Iris pigment epithelial cell (primary cell): ENCODE measurements around the gene TRPM8.
"Not testable (repeated sequence)": the region's sequence is repeated elsewhere in the genome, so short reads cannot be mapped to it uniquely, and the experiment has no call there.

Experiments used
- DNase-seq: peaks from one replicate; pipeline ENCODE4 v3.0.0-alpha.2; 2011; ENCODE audit warnings: low read depth

The TRPM8 gene

DNA sequence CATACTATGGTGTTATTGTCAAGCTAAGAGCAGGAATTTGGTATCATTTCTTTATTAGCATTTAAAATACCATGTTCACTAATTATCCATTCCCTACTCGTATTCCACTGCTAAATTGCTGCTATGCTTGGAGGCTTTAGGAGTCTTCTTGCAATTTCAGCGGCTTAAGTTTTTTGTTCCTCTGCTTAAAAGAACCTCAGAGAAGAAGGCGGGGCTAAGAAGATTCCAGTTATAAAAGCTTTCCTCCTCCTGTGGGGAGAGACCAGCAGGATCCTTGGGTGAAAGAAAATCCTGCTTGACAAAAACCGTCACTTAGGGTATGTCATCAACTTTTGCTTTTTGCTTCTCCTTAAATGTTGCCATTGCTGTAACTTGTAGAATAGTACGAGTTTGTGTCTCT is at the start of gene TRPM8:
TSS of gene TRPM8 (plus strand) at position 258 of the 400 bp plus-strand sequence. CDS start 9,165 bp downstream, outside the sequence.
- DNase-seq, result no peak

GRCh38 chr2:233867993-233868532 is 49.1 kb upstream of the TRPM8 start, which contains the start of gene MSL3B:
Gene MSL3B, minus strand, starts transcription at chr2:233868386.
- DNase-seq, result peak; percentile 40

DNA sequence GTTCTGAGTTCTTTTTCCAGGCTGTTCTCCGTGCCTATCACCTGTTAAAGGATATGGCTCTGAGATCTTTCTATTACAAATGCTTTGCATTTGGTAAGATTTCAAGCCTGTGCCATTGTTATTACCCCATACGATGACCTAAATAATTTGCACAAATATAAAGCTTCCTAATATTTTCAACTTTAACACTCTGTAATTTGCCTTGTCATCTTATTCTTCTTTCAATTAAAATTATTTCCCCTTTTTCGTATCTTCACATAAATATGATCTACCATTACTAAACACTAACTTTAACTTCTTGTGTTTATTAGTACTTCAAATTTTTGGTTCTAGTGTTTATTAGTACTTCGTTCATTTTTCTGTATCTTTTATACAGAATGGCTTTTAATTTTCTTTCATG is 45.7 kb upstream of the TRPM8 start:
- no peak for DNase-seq

- DNase-seq, result not testable (repeated sequence)
Observed at GRCh38 chr2:233872125-233872524, 45.0 kb upstream of the TRPM8 start.

DNA sequence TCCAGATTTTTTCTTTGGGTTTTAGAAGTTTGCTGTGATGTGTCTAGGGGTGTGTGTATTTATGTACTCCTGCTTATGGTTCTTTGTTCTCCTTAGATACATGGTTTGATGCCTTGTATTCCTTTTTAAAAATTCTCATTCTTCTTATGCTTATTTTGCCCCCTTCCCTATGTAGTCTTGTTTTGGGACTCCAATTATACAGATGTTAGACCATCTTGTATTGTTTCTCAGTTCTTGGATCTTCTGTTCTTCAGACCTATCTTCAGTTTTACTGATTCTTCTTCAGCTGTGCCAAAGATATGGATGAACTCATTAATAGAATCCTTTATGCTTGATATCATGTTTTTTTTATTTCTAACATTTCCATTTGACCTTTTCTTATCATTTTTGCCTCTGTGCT is 34.8 kb upstream of the TRPM8 start:
- no peak for DNase-seq

DNA sequence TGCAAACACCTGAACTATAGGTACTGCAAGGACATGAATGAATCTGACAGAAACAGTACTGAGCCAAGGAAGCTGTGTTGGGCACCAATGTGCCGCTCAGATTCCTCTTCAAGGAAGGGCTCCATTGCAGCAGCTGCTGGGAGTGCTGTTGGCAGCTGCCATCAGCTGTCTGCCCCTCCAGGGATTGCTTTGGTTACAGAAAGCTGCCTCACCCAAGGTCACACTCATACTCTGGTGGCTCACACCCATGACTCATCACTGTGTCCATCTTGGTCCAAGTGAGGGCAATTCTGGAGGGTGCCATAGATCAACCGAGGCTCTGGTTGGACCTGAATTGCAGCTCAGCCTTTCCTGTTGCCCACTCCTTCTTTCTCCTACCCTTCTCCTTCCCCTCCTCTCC is 24.4 kb upstream of the TRPM8 start:
- no peak for DNase-seq

- not testable (repeated sequence) for DNase-seq
Observed at GRCh38 chr2:233896253-233896652, 20.9 kb upstream of the TRPM8 start.

GRCh38 chr2:233901367-233901766 is 15.8 kb upstream of the TRPM8 start:
- no peak for DNase-seq

- no peak for DNase-seq
Observed at GRCh38 chr2:233901884-233902283, 15.3 kb upstream of the TRPM8 start.

DNA sequence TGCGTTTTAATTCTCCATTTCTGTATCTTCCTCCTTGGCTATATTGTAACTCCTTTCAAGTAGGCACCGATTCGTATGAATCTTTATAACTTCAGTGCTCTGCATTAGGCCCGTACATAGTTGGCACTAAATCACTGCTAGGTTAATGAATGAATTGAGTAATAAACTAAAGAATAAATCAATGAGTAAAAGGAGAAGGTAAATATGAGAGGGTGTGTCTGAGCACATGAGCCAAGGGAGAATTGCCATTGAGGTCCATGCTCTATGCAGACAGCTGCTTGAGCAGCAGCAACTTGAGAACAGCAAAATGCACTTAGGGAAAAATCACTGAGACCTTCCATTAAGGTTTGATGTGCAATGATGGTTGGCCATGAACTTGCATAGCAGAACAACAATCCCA is 11.2 kb upstream of the TRPM8 start:
- no peak for DNase-seq

GRCh38 chr2:233907627-233908026 is 9.5 kb upstream of the TRPM8 start:
- no peak for DNase-seq

- peak; percentile 42 for DNase-seq
Observed at GRCh38 chr2:233912691-233913423, 4.3 kb upstream of the TRPM8 start.

- peak; percentile 12 for DNase-seq
Observed at GRCh38 chr2:233915128-233915527, 2.0 kb upstream of the TRPM8 start.

GRCh38 chr2:233919319-233919718 is 2.1 kb downstream of the TRPM8 start:
- no peak for DNase-seq

DNA sequence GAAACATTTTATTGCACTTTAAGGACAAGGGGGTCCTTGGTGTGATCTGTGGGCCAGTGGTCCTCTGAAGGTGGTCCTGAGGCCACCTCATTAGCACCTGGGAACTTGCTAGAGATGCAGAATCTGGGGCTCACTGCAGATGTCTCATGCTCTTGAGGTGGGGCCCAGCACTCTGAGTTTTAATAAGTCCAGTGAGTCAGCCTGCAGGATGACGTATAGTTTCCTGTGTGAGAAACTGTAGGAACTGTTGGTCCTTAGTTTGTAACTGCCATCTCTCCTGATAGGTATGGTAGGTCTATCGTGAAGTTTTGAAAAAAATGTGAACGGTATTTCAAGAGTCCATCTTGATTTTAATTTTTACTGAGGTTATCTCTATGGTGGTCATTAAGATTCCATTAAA is 2.8 kb downstream of the TRPM8 start:
- DNase-seq, result peak; percentile 72

- no peak for DNase-seq
Observed at GRCh38 chr2:233922471-233922870, 5.3 kb downstream of the TRPM8 start.

DNA sequence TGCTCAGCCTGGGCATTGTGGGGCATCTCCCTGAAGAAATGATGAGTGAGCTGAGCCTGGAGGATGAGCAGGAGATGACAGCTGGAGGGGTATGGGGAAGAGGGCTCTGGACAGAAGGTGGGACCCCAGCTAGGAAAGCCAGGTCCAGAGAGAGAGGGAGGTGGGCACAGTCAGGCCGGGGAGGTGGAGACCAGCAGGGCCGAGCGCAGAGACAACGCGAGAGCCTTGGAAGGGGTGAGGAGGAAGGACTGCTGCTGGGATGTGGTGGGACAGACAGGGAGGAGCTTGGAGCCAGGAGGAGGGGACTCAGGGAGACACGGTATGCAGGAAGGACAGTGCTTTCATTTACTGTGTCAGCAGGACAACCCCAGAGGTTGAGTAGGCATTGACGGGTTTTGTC is 8.2 kb downstream of the TRPM8 start:
- DNase-seq, result no peak

GRCh38 chr2:233926806-233927205 is 9.6 kb downstream of the TRPM8 start:
- DNase-seq, result no peak

- peak; percentile 31 for DNase-seq
Observed at GRCh38 chr2:233928594-233929351, 11.6 kb downstream of the TRPM8 start.

DNA sequence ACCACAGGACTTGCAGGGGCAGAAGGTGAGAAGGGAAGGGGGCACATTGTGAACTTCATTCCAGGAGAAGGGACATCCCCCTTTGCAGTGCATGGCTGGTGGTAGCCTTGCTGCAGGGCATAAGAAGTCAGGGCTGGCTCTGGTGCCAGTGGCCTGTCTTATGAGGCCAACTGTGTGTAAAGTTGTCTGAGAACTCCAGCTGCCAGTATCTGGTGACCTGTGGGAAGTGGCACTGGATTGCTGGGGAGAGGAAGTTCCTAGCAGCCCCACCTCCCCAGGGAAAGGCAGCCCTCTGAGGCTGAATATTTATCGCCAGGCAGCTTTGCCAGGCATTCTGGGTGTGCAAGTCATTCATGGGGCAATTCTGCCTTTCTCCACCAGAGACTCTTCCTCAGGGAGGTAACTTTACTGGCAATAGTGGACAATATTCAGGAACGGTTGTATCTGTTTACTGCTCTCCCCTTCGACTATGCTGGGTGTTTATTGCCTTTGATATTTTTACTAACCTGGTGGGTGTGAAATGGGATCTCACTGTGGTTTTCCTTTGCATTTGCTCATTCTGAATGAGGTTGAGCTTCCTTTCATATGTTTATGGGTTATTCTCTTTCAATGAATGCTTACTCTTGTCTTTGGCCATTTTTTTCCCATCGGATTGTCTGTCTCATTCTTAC is 12.3 kb downstream of the TRPM8 start:
- peak; percentile 10 for DNase-seq

DNA sequence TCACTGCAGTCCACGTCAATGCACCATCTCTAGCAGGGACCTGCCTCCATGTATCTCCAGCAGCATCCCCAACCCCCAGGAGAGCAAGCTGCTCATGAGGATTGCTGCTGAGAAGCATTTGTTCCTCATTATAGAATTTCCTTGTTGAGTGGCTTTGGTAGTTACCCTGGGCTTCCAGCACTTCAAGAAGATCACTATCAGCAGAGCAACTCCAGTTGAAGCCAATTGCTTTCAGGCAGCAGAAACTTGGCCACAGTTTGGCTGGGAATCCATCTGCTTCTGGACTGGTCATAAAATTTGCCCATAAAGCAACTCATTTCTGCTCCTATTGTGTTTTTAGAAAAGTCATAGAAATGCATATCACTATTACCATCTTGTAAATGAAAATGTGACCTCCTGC is 17.4 kb downstream of the TRPM8 start:
- DNase-seq, result no peak

DNA sequence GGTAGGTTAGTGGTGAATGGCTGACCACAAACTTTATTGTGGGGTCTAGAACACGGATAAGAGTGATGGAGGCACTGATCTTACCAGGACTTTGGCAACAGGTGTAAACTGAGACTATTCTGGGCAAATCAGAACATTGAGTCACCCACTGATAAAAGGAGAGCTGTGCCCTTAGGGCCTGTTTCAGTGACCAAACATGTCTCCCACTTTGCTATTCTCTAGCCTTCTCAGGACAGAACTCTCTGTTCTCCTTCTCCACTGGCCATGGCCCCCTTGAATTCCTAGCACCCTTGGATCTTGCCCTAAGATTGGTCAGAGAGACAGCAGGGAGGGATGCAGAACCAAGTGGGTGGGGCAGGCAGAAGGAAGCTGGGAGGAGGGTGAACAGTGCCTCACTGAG is 18.3 kb downstream of the TRPM8 start:
- DNase-seq, result no peak

DNA sequence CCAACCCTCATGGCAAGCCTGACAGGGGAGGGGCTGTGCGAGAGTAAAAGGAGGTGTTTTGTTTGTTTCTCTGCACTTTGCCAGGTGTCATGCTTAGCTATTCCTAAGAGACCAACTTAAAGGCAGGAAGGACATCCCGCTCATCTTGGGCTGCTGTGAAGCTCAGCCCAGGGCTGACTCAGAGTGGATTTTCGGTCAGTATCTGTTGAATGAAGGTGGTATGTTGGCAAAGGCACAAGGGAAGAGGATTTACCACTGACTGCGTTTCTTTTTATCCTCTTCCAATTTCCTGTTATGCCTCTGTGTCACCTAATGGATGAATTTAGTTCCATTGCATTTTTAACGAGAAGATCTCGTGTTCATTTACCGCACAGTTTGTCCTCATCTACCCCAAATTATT is 18.9 kb downstream of the TRPM8 start:
- no peak for DNase-seq
